IMR-90 (cell line): ENCODE measurements around the gene TMEM114. TPM values are rescaled to one million over a fixed set of nuclear protein-coding genes. Genes with fewer than 3 reads are reported as not detected.

Source experiments
- ATAC-seq: fragments of 200-7000 bp; cut with Tn5 transposase; 2 replicates; pipeline ENCODE4 v1.9.1; 2020; ENCODE audit warnings: low read depth, mild to moderate bottlenecking, moderate library complexity
- BruUV-seq: library from RNA; stranded (reverse); fragments of 400-500 nt; replicated peaks from 2 replicates; lab custom pipeline; 2021; lab: Mats Ljungman, UMichigan
- CTCF ChIA-PET: fragments of 300-600 bp; formaldehyde crosslinking; extraction: SDS; loops from one replicate; lab custom pipeline; 2021; ENCODE audit warnings: antibody characterized with exemption; lab: Yijun Ruan, JAX
- POLR2A ChIA-PET: fragments of 300-600 bp; sonication (Branson Sonifier 250); formaldehyde crosslinking; loops from one replicate; lab custom pipeline; 2022; ENCODE audit warnings: antibody characterized with exemption; ENCODE audit not compliant: unreplicated experiment; lab: Charles Lee
- DNase-seq: peaks from one replicate; pipeline ENCODE4 v3.0.0; 2013
- H2AFZ ChIP-seq: replicated peaks from 2 replicates; pipeline ENCODE3; 2013; ENCODE audit warnings: low read length, mild to moderate bottlenecking; ENCODE audit not compliant: poor library complexity
- H2AK5ac ChIP-seq: 2 replicates; pipeline ENCODE4 v1.6.1; 2013; ENCODE audit warnings: low read depth, low read length, inconsistent platforms
- H2AK9ac ChIP-seq: replicated peaks from 2 replicates; pipeline ENCODE3; 2013; ENCODE audit warnings: mild to moderate bottlenecking, low read depth, low read length, moderate library complexity; ENCODE audit not compliant: poor library complexity
- H2BK120ac ChIP-seq: 2 replicates; pipeline ENCODE4 v1.6.1; 2013; ENCODE audit warnings: low read depth, low read length, inconsistent platforms
- H2BK15ac ChIP-seq: 3 replicates; pipeline ENCODE4 v1.6.1; 2013; ENCODE audit warnings: low read depth, low read length, inconsistent platforms
- H2BK20ac ChIP-seq: 2 replicates; pipeline ENCODE4 v1.6.1; 2013; ENCODE audit warnings: low read depth, mild to moderate bottlenecking, inconsistent platforms, low read length, moderate library complexity
- H2BK5ac ChIP-seq: 2 replicates; pipeline ENCODE4 v1.6.1; 2013; ENCODE audit warnings: mild to moderate bottlenecking, low read depth, low read length, inconsistent platforms; ENCODE audit not compliant: poor library complexity, severe bottlenecking
- H3K14ac ChIP-seq: replicated peaks from 2 replicates; pipeline ENCODE4 v1.6.1; 2013; ENCODE audit warnings: low read depth, low read length, inconsistent platforms
- H3K18ac ChIP-seq: 2 replicates; pipeline ENCODE4 v1.6.1; 2013; ENCODE audit warnings: low read depth, low read length, control low read depth
- H3K23ac ChIP-seq: 2 replicates; pipeline ENCODE4 v1.6.1; 2013; ENCODE audit warnings: low read depth, low read length, inconsistent platforms
- H3K27ac ChIP-seq: 2 replicates; pipeline ENCODE4 v1.5.1; 2013; ENCODE audit warnings: mild to moderate bottlenecking, control low read depth, low read length; ENCODE audit not compliant: insufficient read depth
- H3K27me3 ChIP-seq: 2 replicates; pipeline ENCODE4 v1.6.1; 2013; ENCODE audit warnings: low read length; ENCODE audit not compliant: control insufficient read depth, insufficient read depth
- H3K36me3 ChIP-seq: 2 replicates; pipeline ENCODE4 v1.6.1; 2013; ENCODE audit warnings: low read length, mixed read lengths; ENCODE audit not compliant: control insufficient read depth, insufficient read depth
- H3K4ac ChIP-seq: 2 replicates; pipeline ENCODE4 v1.6.1; 2013; ENCODE audit warnings: low read depth, low read length, inconsistent platforms
- H3K4me1 ChIP-seq: 2 replicates; pipeline ENCODE4 v1.6.1; 2013; ENCODE audit warnings: low read length, mixed read lengths; ENCODE audit not compliant: control insufficient read depth, insufficient read depth
- H3K4me2 ChIP-seq: 2 replicates; pipeline ENCODE4 v1.6.1; 2013; ENCODE audit warnings: low read depth, mild to moderate bottlenecking, control low read depth, low read length, moderate library complexity
- H3K4me3 ChIP-seq: 2 replicates; pipeline ENCODE4 v1.5.1; 2013; ENCODE audit warnings: low read depth, mild to moderate bottlenecking, control low read depth, low read length, moderate library complexity; ENCODE audit not compliant: insufficient read depth
- H3K56ac ChIP-seq: 2 replicates; pipeline ENCODE4 v1.6.1; 2013; ENCODE audit warnings: low read length, inconsistent platforms; ENCODE audit not compliant: insufficient read depth; ENCODE audit errors: extremely low read depth
- H3K79me1 ChIP-seq, 2 experiments: 2 replicates each; pipeline ENCODE4 v1.6.1; 2013; ENCODE audit warnings: low read length in 2 of 2, inconsistent platforms in 1 of 2, low read depth in 1 of 2
- H3K9ac ChIP-seq: 2 replicates; pipeline ENCODE4 v1.6.1; 2013; ENCODE audit warnings: low read depth, low read length, control low read depth
- H3K9me1 ChIP-seq: 2 replicates; pipeline ENCODE4 v1.6.1; 2013; ENCODE audit warnings: low read length, inconsistent platforms; ENCODE audit not compliant: insufficient read depth
- H3K9me3 ChIP-seq: 2 replicates; pipeline ENCODE4 v1.6.1; 2013; ENCODE audit warnings: low read length; ENCODE audit not compliant: control insufficient read depth, insufficient read depth
- H4K20me1 ChIP-seq: 2 replicates; pipeline ENCODE4 v1.6.1; 2013; ENCODE audit warnings: low read length, inconsistent platforms; ENCODE audit not compliant: insufficient read depth
- H4K5ac ChIP-seq: 2 replicates; pipeline ENCODE4 v1.6.1; 2013; ENCODE audit warnings: mild to moderate bottlenecking, low read depth, low read length, control low read depth
- H4K8ac ChIP-seq, 2 experiments: 2 replicates each; pipeline ENCODE4 v1.6.1; 2013; ENCODE audit warnings: low read depth in 2 of 2, low read length in 2 of 2, control low read depth in 1 of 2, inconsistent platforms in 1 of 2
- H4K91ac ChIP-seq: 2 replicates; pipeline ENCODE4 v1.6.1; 2013; ENCODE audit warnings: low read depth, low read length, inconsistent platforms; ENCODE audit not compliant: insufficient read depth
- BHLHE40 ChIP-seq: fragments of 150-350 bp; IDR thresholded peaks from 2 replicates; pipeline ENCODE4 v1.6.1; 2016; ENCODE audit warnings: mild to moderate bottlenecking, low read depth, low read length
- RAD21 ChIP-seq: IDR thresholded peaks from 2 replicates; pipeline ENCODE4 v1.6.1; 2012; ENCODE audit warnings: low read length, improper control_type of control experiment
- WGBS, 2 experiments: methylation state at CpG; one replicate each; pipeline versions ENCODE4 v1.1.5 to v1.1.7; 2013; ENCODE audit warnings: missing lambda C conversion rate in 2 of 2; ENCODE audit not compliant: insufficient read length in 1 of 2; ENCODE audit errors: extremely low coverage in 2 of 2; 5-methylcytosine and 5-hydroxymethylcytosine counted together
- dilution Hi-C: fragments of 300-500 bp; cut with HindIII; formaldehyde crosslinking; loops from one replicate; pipeline ENCODE4 v1.14.3; 2018; ENCODE audit warnings: low sequenced_read_pairs; ENCODE audit not compliant: unreplicated experiment
- in situ Hi-C: fragments of 300-500 bp; cut with MboI; formaldehyde crosslinking; loops from 3 replicates; pipeline ENCODE4 v1.14.3; 2019; ENCODE audit warnings: low sequenced_read_pairs, inconsistent platforms, mixed read lengths
- intact Hi-C: fragments of 100-400 bp; cut with micrococcal nuclease; formaldehyde crosslinking; loops from 2 replicates; pipeline ENCODE4 v1.10.0; 2022
- polyA plus RNA-seq, 3 experiments: library from polyadenylated mRNA; depleted of rRNA; stranded (reverse); fragments of >200 nt; gene quantifications; 2 replicates each; pipeline ENCODE4 v1.2.3, GENCODE V29; 2012; ENCODE audit warnings: low replicate concordance in 1 of 3
- total RNA-seq: library from RNA; depleted of rRNA; stranded (reverse); fragments of >200 nt; gene quantifications from 2 replicates; pipeline ENCODE4 v1.2.3, GENCODE V29; 2012

The TMEM114 gene
- total and polyA plus RNA-seq, 2 of the 4 experiments (the other 2 are of a cell fraction) = not detected

GRCh38 chr16:8554022-8554421, 36.3 kb downstream of the TMEM114 start:
- Histone ChIP-seq H3K4me1 (no peaks in the 10 kb centered on the region), H3K4ac (no peak overlapping the region), H2BK5ac (no peak overlapping the region), H3K9ac (no peak overlapping the region), H3K14ac (no peak overlapping the region), H3K23ac (no peak overlapping the region), H2AFZ (no peak overlapping the region), H3K4me3 (no peak overlapping the region), H2BK15ac (no peak overlapping the region), H3K18ac (no peak overlapping the region), H3K9me1 (no peaks in the 10 kb centered on the region), H3K79me1 (no peaks in the 10 kb centered on the region), H2BK120ac (no peak overlapping the region), H4K91ac (no peak overlapping the region), H3K36me3 (no peaks in the 10 kb centered on the region), H2AK9ac (no peak overlapping the region), H2AK5ac (no peak overlapping the region), H3K27me3 (no peaks in the 10 kb centered on the region), H4K8ac (no peak overlapping the region), H3K4me2 (no peak overlapping the region), H3K56ac (no peak overlapping the region), H4K20me1 (no peaks in the 10 kb centered on the region), H3K9me3 (no peaks in the 10 kb centered on the region), H3K27ac (no peak overlapping the region), H4K5ac (no peak overlapping the region), H2BK20ac (no peak overlapping the region)
- ChIA-PET POLR2A (no interaction called here), CTCF (interaction anchor here (1.3 kb wide), 1 partner anchor 13 kb away, joined by 3 read pairs; no protein-coding TSS in a partner anchor)
- intact Hi-C loops = no loop called here
- BruUV-seq = no TSS peak
- in situ Hi-C loops = loop anchor here (25.0 kb wide), 1 partner anchor 583 kb away; no protein-coding TSS in a partner anchor
- no peak for ATAC-seq
- WGBS, 2 experiments = no CpG with 5 or more reads among the region's 4 CpGs
- no peak for DNase-seq
- no peak for TF ChIP-seq BHLHE40
- TF ChIP-seq RAD21 = no peak
- dilution Hi-C loops = no loop called here
